ENCODE data around the gene STK32C.

STK32C gene

DNA sequence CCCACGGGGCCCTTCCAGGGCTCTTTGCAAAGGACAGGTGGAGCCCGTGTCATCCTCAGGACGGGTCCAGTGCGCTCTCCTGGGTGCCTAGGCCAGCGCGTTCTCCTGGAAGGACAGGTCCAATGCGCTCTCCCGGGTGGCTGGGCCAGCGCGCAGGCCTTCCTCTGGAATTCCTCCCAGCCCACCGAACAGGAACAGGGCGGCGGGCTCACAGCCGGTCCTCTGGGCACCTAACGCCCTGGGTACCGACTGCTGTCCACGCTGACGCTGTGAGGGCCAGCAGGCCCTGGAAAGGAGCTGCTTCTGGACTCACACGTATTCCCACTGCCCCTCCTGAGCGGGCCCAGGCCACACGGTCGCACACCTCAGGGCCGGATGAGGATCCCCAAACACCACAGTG is 49.3 kb downstream of the STK32C start:
- no peak overlapping the region for H3K4me3 ChIP-seq (ENCODE audit: low read depth, low read length)
- DNase-seq (ENCODE audit: low read depth) = no peak
- TF ChIP-seq, protein P1, sequence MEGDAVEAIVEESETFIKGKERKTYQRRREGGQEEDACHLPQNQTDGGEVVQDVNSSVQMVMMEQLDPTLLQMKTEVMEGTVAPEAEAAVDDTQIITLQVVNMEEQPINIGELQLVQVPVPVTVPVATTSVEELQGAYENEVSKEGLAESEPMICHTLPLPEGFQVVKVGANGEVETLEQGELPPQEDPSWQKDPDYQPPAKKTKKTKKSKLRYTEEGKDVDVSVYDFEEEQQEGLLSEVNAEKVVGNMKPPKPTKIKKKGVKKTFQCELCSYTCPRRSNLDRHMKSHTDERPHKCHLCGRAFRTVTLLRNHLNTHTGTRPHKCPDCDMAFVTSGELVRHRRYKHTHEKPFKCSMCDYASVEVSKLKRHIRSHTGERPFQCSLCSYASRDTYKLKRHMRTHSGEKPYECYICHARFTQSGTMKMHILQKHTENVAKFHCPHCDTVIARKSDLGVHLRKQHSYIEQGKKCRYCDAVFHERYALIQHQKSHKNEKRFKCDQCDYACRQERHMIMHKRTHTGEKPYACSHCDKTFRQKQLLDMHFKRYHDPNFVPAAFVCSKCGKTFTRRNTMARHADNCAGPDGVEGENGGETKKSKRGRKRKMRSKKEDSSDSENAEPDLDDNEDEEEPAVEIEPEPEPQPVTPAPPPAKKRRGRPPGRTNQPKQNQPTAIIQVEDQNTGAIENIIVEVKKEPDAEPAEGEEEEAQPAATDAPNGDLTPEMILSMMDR (conservative IDR thresholded peaks at IDR 0.05; ENCODE audit: low read depth, low read length) = no peak

DNA sequence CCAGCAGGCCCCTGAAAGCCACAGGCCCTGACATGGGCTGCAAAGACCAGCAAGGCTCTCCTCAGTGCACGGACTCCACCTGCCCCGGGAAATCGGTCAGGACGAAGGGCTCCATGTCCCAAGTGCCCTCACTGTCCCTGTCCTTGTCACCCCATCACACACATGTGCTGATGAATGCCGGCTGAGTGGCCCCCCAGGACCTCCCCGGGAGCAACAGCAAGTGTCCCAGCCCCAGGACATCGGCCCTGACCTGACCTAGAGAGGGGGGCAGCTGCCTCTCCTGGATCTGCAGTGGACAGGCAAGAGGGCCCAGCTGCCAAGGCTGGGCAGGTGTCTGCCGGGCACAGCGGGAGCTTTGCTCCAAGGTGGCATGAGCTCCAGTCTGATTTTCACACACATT is 49.8 kb downstream of the STK32C start:
- no peak for DNase-seq (ENCODE audit: low read depth)
- H3K4me3 ChIP-seq (ENCODE audit: low read depth, low read length) = no peak overlapping the region
- TF ChIP-seq, protein P1 (conservative IDR thresholded peaks at IDR 0.05; ENCODE audit: low read depth, low read length) = no peak

DNA sequence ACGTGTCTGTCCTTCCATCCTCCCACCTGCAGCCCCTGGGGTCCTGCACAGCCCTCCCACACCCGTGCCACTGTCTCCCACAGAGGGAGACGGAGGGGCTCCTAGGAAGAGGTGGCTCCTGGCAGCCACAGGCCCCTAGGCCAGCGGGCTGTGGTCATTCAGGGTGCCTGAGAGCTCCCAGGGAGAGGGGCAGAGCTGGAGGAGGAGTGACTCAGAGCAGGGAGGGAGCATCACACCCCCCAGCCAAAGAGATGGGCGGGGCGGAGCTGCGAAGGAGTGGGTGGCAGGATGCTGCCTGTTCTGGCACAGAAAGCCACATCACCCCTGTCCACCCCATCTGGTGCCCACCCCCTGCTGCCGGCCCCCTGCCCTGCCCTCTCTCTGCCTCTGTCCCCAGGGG is 50.5 kb downstream of the STK32C start:
- no peak overlapping the region for H3K4me3 ChIP-seq (ENCODE audit: low read depth, low read length)
- DNase-seq (ENCODE audit: low read depth) = peak; percentile 15
- TF ChIP-seq, protein P1 (conservative IDR thresholded peaks at IDR 0.05; ENCODE audit: low read depth, low read length) = no peak

DNA sequence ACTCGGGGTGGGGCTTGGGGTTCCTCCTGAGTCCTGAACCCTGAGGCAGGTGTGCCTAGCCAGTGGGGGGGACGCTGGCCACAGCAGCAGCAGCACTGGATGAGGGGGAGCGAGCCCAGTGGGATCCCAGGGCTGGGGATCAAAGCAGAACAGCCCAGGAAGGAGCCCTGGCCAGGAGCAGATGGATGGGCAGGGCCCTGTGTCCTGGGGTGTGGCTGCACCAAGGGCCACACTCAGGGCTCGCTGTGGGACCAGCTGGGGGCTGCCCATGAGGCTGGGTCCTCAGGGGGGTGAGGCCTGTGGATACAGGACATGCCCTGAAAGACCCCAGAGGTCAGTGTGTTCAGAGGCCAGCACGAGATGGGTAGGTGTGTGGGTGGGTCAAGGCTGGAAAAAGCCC is 50.9 kb downstream of the STK32C start:
- no peak overlapping the region for H3K4me3 ChIP-seq (ENCODE audit: low read depth, low read length)
- no peak for DNase-seq (ENCODE audit: low read depth)
- TF ChIP-seq, protein P1 (conservative IDR thresholded peaks at IDR 0.05; ENCODE audit: low read depth, low read length) = no peak

DNA sequence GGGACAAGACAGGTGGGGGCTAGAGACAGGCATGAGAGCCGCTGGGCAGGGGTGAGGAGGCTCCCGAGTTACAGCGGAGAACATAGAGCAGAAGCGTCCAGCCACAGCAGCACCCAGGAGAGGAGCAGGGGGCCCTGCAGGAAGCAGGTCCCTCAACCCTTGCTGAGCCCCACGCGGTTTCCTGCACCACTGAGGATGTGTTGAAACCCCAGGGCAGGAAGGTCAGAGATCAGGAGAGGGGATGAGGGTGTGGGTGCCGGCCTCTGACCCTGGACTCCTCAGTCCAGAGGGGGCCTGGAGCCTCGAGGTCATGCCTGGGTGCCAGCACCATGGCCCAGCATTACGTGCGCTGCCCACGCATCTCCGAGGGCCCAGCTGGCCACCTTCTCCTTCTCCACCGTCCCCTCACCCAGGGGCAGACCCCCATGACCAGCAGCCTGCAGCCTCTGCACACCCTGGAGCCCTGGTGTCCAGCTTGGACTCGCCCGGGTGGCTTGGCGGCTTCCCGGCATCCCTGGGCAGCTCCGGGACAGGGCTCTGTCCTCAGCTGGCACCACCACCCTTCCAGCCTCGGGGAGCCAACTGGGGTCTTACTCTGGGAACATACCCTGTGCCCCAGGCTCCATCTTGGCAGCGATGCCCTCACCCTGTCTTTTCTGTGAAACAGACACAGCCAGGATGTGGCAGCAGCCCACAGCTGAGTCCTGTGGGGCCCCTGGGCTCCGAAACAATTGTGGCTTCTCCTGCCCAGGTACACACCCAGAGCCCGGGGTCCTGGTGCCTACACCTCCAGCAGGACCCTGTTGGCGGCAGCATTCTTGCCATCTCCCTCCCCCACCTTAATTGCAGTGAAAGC is 52.0 kb downstream of the STK32C start:
- TF ChIP-seq, protein P1 (conservative IDR thresholded peaks at IDR 0.05; ENCODE audit: low read depth, low read length) = no peak
- DNase-seq (ENCODE audit: low read depth) = no peak
- no peak overlapping the region for H3K4me3 ChIP-seq (ENCODE audit: low read depth, low read length)

DNA sequence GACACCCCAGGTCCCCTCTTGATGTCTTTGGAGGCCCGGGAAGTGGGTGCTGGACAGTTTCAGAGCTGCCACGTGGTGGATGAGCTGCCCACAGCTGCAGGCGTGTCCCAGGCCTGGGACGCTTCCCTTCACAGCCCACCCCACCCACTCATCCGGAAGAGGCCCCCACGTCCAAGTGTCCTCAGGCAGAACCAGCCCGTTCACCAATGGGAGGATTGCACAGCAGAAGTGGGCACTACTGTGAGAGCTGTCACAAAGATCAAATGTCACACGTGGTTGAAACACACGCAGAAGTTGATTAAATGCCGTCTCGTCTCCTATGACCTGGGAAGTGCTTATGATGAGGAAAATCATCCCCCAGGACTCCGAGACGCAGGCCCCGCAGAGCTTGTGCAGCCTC is 52.9 kb downstream of the STK32C start:
- no peak overlapping the region for H3K4me3 ChIP-seq (ENCODE audit: low read depth, low read length)
- no peak for DNase-seq (ENCODE audit: low read depth)
- TF ChIP-seq, protein P1 (conservative IDR thresholded peaks at IDR 0.05; ENCODE audit: low read depth, low read length) = no peak

All from choroid plexus epithelial cell (primary cell).